Measurements from ENCODE around the gene MPHOSPH8.
A peak's percentile ranks its signal among the peaks of the same experiment; 100 is the strongest.
"Not testable (repeated sequence)": the region's sequence is repeated elsewhere in the genome, so short reads cannot be mapped to it uniquely, and the experiment has no call there.

MPHOSPH8 gene

GRCh38 chr13:19695829-19696228 is 62.4 kb downstream of the MPHOSPH8 start:
- CTCF ChIA-PET = no interaction called here
- no CpG with 5 or more reads among the region's 3 CpGs for WGBS (ENCODE audit: insufficient coverage)
- no peak for DNase-seq

GRCh38 chr13:19700963-19701362 is 67.5 kb downstream of the MPHOSPH8 start:
- POLR2A ChIA-PET; H3K27me3 ChIP-seq (replicated peaks in 2 of 5; ENCODE audit: control insufficient read depth in 4 of 5, insufficient read depth in 5 of 5, low read length in 4 of 5); H3K4me3 ChIP-seq (ENCODE audit: control insufficient read depth in 1 of 7, extremely low read depth in 1 of 7, insufficient read depth in 4 of 7, low read depth in 2 of 7, low read length in 6 of 7); H3K36me3 ChIP-seq (ENCODE audit: control insufficient read depth in 4 of 4, insufficient read depth in 4 of 4, low read length in 3 of 4); H3K27ac ChIP-seq (ENCODE audit: insufficient read depth in 1 of 2, low read depth in 1 of 2, low read length in 2 of 2, poor library complexity in 1 of 2, severe bottlenecking in 2 of 2); CTCF ChIA-PET; H3K9me3 ChIP-seq (ENCODE audit: control extremely low read depth in 1 of 5, control insufficient read depth in 4 of 5, insufficient read depth in 2 of 5, low read depth in 1 of 5, low read length in 4 of 5); H3K4me1 ChIP-seq (ENCODE audit: control extremely low read depth in 1 of 4, control insufficient read depth in 4 of 4, insufficient read depth in 4 of 4, low read length in 3 of 4); DNase-seq: not testable (repeated sequence)
- WGBS (ENCODE audit: insufficient coverage) = no CpG with 5 or more reads among the region's 5 CpGs

More at GRCh38 chr13:19695829-19696228, 62.4 kb downstream of the MPHOSPH8 start:
- Histone ChIP-seq H3K27ac (ENCODE audit: insufficient read depth in 1 of 2, low read depth in 1 of 2, low read length in 2 of 2, poor library complexity in 1 of 2, severe bottlenecking in 2 of 2) (no peak overlapping the region), H3K9me3 (ENCODE audit: control extremely low read depth in 1 of 5, control insufficient read depth in 4 of 5, insufficient read depth in 2 of 5, low read depth in 1 of 5, low read length in 4 of 5) (no peaks in the 10 kb centered on the region), H3K4me1 (ENCODE audit: control extremely low read depth in 1 of 4, control insufficient read depth in 4 of 4, insufficient read depth in 4 of 4, low read length in 3 of 4) (no peaks in the 10 kb centered on the region), H3K4me3 (ENCODE audit: control insufficient read depth in 1 of 7, extremely low read depth in 1 of 7, insufficient read depth in 4 of 7, low read depth in 2 of 7, low read length in 6 of 7) (no peak overlapping the region), H3K27me3 (replicated peaks in 2 of 5; ENCODE audit: control insufficient read depth in 4 of 5, insufficient read depth in 5 of 5, low read length in 4 of 5) (no peaks in the 10 kb centered on the region), H3K36me3 (ENCODE audit: control insufficient read depth in 4 of 4, insufficient read depth in 4 of 4, low read length in 3 of 4) (peaks cover 4 to 13% (median 10%) of the 10 kb centered on the region in 4 experiments)
- POLR2A ChIA-PET = no interaction called here

- H3K4me3 ChIP-seq (ENCODE audit: control insufficient read depth in 1 of 7, extremely low read depth in 1 of 7, insufficient read depth in 4 of 7, low read depth in 2 of 7, low read length in 6 of 7); H3K36me3 ChIP-seq (ENCODE audit: control insufficient read depth in 4 of 4, insufficient read depth in 4 of 4, low read length in 3 of 4); H3K4me1 ChIP-seq (ENCODE audit: control extremely low read depth in 1 of 4, control insufficient read depth in 4 of 4, insufficient read depth in 4 of 4, low read length in 3 of 4); POLR2A ChIA-PET; H3K27me3 ChIP-seq (replicated peaks in 2 of 5; ENCODE audit: control insufficient read depth in 4 of 5, insufficient read depth in 5 of 5, low read length in 4 of 5); CTCF ChIA-PET; DNase-seq; H3K9me3 ChIP-seq (ENCODE audit: control extremely low read depth in 1 of 5, control insufficient read depth in 4 of 5, insufficient read depth in 2 of 5, low read depth in 1 of 5, low read length in 4 of 5); H3K27ac ChIP-seq (ENCODE audit: insufficient read depth in 1 of 2, low read depth in 1 of 2, low read length in 2 of 2, poor library complexity in 1 of 2, severe bottlenecking in 2 of 2): not testable (repeated sequence)
Measured at GRCh38 chr13:19701619-19702018, 68.2 kb downstream of the MPHOSPH8 start.

GRCh38 chr13:19704256-19704655 is 70.8 kb downstream of the MPHOSPH8 start:
- H3K4me3 ChIP-seq (ENCODE audit: control insufficient read depth in 1 of 7, extremely low read depth in 1 of 7, insufficient read depth in 4 of 7, low read depth in 2 of 7, low read length in 6 of 7); H3K9me3 ChIP-seq (ENCODE audit: control extremely low read depth in 1 of 5, control insufficient read depth in 4 of 5, insufficient read depth in 2 of 5, low read depth in 1 of 5, low read length in 4 of 5); H3K27me3 ChIP-seq (replicated peaks in 2 of 5; ENCODE audit: control insufficient read depth in 4 of 5, insufficient read depth in 5 of 5, low read length in 4 of 5); H3K27ac ChIP-seq (ENCODE audit: insufficient read depth in 1 of 2, low read depth in 1 of 2, low read length in 2 of 2, poor library complexity in 1 of 2, severe bottlenecking in 2 of 2); POLR2A ChIA-PET; H3K4me1 ChIP-seq (ENCODE audit: control extremely low read depth in 1 of 4, control insufficient read depth in 4 of 4, insufficient read depth in 4 of 4, low read length in 3 of 4); CTCF ChIA-PET; H3K36me3 ChIP-seq (ENCODE audit: control insufficient read depth in 4 of 4, insufficient read depth in 4 of 4, low read length in 3 of 4); DNase-seq: not testable (repeated sequence)
- WGBS (ENCODE audit: insufficient coverage) = 84% methylated on average over 3 of the region's 6 CpGs

- H3K27me3 ChIP-seq (replicated peaks in 2 of 5; ENCODE audit: control insufficient read depth in 4 of 5, insufficient read depth in 5 of 5, low read length in 4 of 5); H3K4me1 ChIP-seq (ENCODE audit: control extremely low read depth in 1 of 4, control insufficient read depth in 4 of 4, insufficient read depth in 4 of 4, low read length in 3 of 4); POLR2A ChIA-PET; H3K36me3 ChIP-seq (ENCODE audit: control insufficient read depth in 4 of 4, insufficient read depth in 4 of 4, low read length in 3 of 4); H3K4me3 ChIP-seq (ENCODE audit: control insufficient read depth in 1 of 7, extremely low read depth in 1 of 7, insufficient read depth in 4 of 7, low read depth in 2 of 7, low read length in 6 of 7); DNase-seq; CTCF ChIA-PET; H3K27ac ChIP-seq (ENCODE audit: insufficient read depth in 1 of 2, low read depth in 1 of 2, low read length in 2 of 2, poor library complexity in 1 of 2, severe bottlenecking in 2 of 2); H3K9me3 ChIP-seq (ENCODE audit: control extremely low read depth in 1 of 5, control insufficient read depth in 4 of 5, insufficient read depth in 2 of 5, low read depth in 1 of 5, low read length in 4 of 5): not testable (repeated sequence)
- WGBS (ENCODE audit: insufficient coverage) = 100% methylated on average over 1 of the region's 1 CpG
Measured at GRCh38 chr13:19709039-19709438, 75.6 kb downstream of the MPHOSPH8 start.

GRCh38 chr13:19709782-19710181 is 76.3 kb downstream of the MPHOSPH8 start:
- H3K4me1 ChIP-seq (ENCODE audit: control extremely low read depth in 1 of 4, control insufficient read depth in 4 of 4, insufficient read depth in 4 of 4, low read length in 3 of 4); H3K27ac ChIP-seq (ENCODE audit: insufficient read depth in 1 of 2, low read depth in 1 of 2, low read length in 2 of 2, poor library complexity in 1 of 2, severe bottlenecking in 2 of 2); POLR2A ChIA-PET; H3K9me3 ChIP-seq (ENCODE audit: control extremely low read depth in 1 of 5, control insufficient read depth in 4 of 5, insufficient read depth in 2 of 5, low read depth in 1 of 5, low read length in 4 of 5); H3K4me3 ChIP-seq (ENCODE audit: control insufficient read depth in 1 of 7, extremely low read depth in 1 of 7, insufficient read depth in 4 of 7, low read depth in 2 of 7, low read length in 6 of 7); DNase-seq; H3K36me3 ChIP-seq (ENCODE audit: control insufficient read depth in 4 of 4, insufficient read depth in 4 of 4, low read length in 3 of 4); H3K27me3 ChIP-seq (replicated peaks in 2 of 5; ENCODE audit: control insufficient read depth in 4 of 5, insufficient read depth in 5 of 5, low read length in 4 of 5); CTCF ChIA-PET: not testable (repeated sequence)

GRCh38 chr13:19713186-19713965 is 79.9 kb downstream of the MPHOSPH8 start:
- POLR2A ChIA-PET = no interaction called here
- 52% methylated on average over 3 of the region's 10 CpGs for WGBS (ENCODE audit: insufficient coverage)
- H3K27me3 ChIP-seq (replicated peaks in 2 of 5; ENCODE audit: control insufficient read depth in 4 of 5, insufficient read depth in 5 of 5, low read length in 4 of 5) = no peaks in the 10 kb centered on the region
- CTCF ChIA-PET = interaction anchor here (1.9 kb wide), 1 partner anchor 8 kb away, joined by 8 read pairs; no protein-coding TSS in a partner anchor
- H3K9me3 ChIP-seq (ENCODE audit: control extremely low read depth in 1 of 5, control insufficient read depth in 4 of 5, insufficient read depth in 2 of 5, low read depth in 1 of 5, low read length in 4 of 5) = no peaks in the 10 kb centered on the region
- H3K27ac ChIP-seq (ENCODE audit: insufficient read depth in 1 of 2, low read depth in 1 of 2, low read length in 2 of 2, poor library complexity in 1 of 2, severe bottlenecking in 2 of 2) = no peak overlapping the region
- H3K4me1 ChIP-seq (ENCODE audit: control extremely low read depth in 1 of 4, control insufficient read depth in 4 of 4, insufficient read depth in 4 of 4, low read length in 3 of 4) = no peaks in the 10 kb centered on the region
- peaks cover 5 to 16% (median 9%) of the 10 kb centered on the region in 4 experiments for H3K36me3 ChIP-seq (ENCODE audit: control insufficient read depth in 4 of 4, insufficient read depth in 4 of 4, low read length in 3 of 4)
- peak; percentile 3 to 61 (median 48) for DNase-seq
- H3K4me3 ChIP-seq (ENCODE audit: control insufficient read depth in 1 of 7, extremely low read depth in 1 of 7, insufficient read depth in 4 of 7, low read depth in 2 of 7, low read length in 6 of 7) = no peak overlapping the region

All from common myeloid progenitor, CD34-positive (primary cell).